ENCODE data around the gene GALC. TPM values are rescaled to one million over a fixed set of nuclear protein-coding genes. Genes with fewer than 3 reads are reported as not detected.

Gene GALC
- total RNA-seq, 3 donors from 2014 or later (not counting 1 experiment from before 2014, with no cell fraction given) = 50.3 to 78.2 (median 67.2) TPM

- Mint-ChIP-seq H3K4me1 (peaks cover 35 to 40% of the 10 kb centered on the region in 2 donors), H3K9me3 (no peaks in the 10 kb centered on the region), H3K4me3 (no peak overlapping the region), H3K27ac (no peak overlapping the region), H3K27me3 (ENCODE audit: low read depth in 2 of 2) (no peaks in the 10 kb centered on the region), H3K36me3 (no peaks in the 10 kb centered on the region)
- ATAC-seq (no peak), DNase-seq (no peak)
- no peaks in the 10 kb centered on the region for H3K27me3 ChIP-seq (ENCODE audit: control insufficient read depth, insufficient read depth, low read length)
- H3K36me3 ChIP-seq (ENCODE audit: control insufficient read depth, insufficient read depth, low read length) = no peaks in the 10 kb centered on the region
- intact Hi-C loops (cut with micrococcal nuclease) = no loop called here
- H3K9me3 ChIP-seq (ENCODE audit: control insufficient read depth, insufficient read depth, low read length) = no peaks in the 10 kb centered on the region
- TF ChIP-seq CTCF (IDR thresholded peaks at IDR 0.05) = no peak
- H3K4me1 ChIP-seq (ENCODE audit: control insufficient read depth, insufficient read depth, low read length) = peaks cover 14% of the 10 kb centered on the region
- WGBS (ENCODE audit: insufficient coverage) = 91% methylated on average over 1 of the region's 1 CpG
- no peak overlapping the region for H3K27ac ChIP-seq (ENCODE audit: low read length)
- H3K4me3 ChIP-seq (ENCODE audit: low read length) = no peak overlapping the region
These were observed 39.4 kb upstream of the GALC start for GRCh38 chr14:88032373-88032772.

GRCh38 chr14:88030892-88031291 lies 37.9 kb upstream of the GALC start:
- H3K4me3 ChIP-seq (ENCODE audit: low read length) = no peak overlapping the region
- no peak overlapping the region for H3K27ac ChIP-seq (ENCODE audit: low read length)
- WGBS (ENCODE audit: insufficient coverage) = no CpG with 5 or more reads among the region's 1 CpG
- H3K9me3 ChIP-seq (ENCODE audit: control insufficient read depth, insufficient read depth, low read length) = no peaks in the 10 kb centered on the region
- DNase-seq = no peak
- H3K27ac Mint-ChIP-seq = peak overlapping the region; percentile 75 to 82
- H3K36me3 ChIP-seq (ENCODE audit: control insufficient read depth, insufficient read depth, low read length) = no peaks in the 10 kb centered on the region
- no peaks in the 10 kb centered on the region for H3K36me3 Mint-ChIP-seq
- intact Hi-C loops (cut with micrococcal nuclease) = no loop called here
- peaks cover 49 to 52% of the 10 kb centered on the region in 2 donors for H3K4me1 Mint-ChIP-seq
- no peak for ATAC-seq
- H3K27me3 Mint-ChIP-seq (ENCODE audit: low read depth in 2 of 2) = no peaks in the 10 kb centered on the region
- H3K4me3 Mint-ChIP-seq = no peak overlapping the region
- peaks cover 21% of the 10 kb centered on the region for H3K4me1 ChIP-seq (ENCODE audit: control insufficient read depth, insufficient read depth, low read length)
- no peaks in the 10 kb centered on the region for H3K9me3 Mint-ChIP-seq
- TF ChIP-seq CTCF (IDR thresholded peaks at IDR 0.05) = no peak
- no peaks in the 10 kb centered on the region for H3K27me3 ChIP-seq (ENCODE audit: control insufficient read depth, insufficient read depth, low read length)

- Histone ChIP-seq H3K27me3 (ENCODE audit: control insufficient read depth, insufficient read depth, low read length) (no peaks in the 10 kb centered on the region), H3K27ac (ENCODE audit: low read length) (peak overlapping the region; percentile 23), H3K4me3 (ENCODE audit: low read length) (no peak overlapping the region), H3K9me3 (ENCODE audit: control insufficient read depth, insufficient read depth, low read length) (no peaks in the 10 kb centered on the region), H3K4me1 (ENCODE audit: control insufficient read depth, insufficient read depth, low read length) (peaks cover 22% of the 10 kb centered on the region), H3K36me3 (ENCODE audit: control insufficient read depth, insufficient read depth, low read length) (no peaks in the 10 kb centered on the region)
- ATAC-seq = peak; percentile 57 to 79 (median 73)
- no peak for TF ChIP-seq CTCF (IDR thresholded peaks at IDR 0.05)
- Mint-ChIP-seq H3K27ac (peak overlapping the region; percentile 75 to 82), H3K27me3 (ENCODE audit: low read depth in 2 of 2) (no peaks in the 10 kb centered on the region), H3K4me1 (peaks cover 58 to 60% of the 10 kb centered on the region in 2 donors), H3K4me3 (peak overlapping the region; percentile 51), H3K36me3 (no peaks in the 10 kb centered on the region), H3K9me3 (no peaks in the 10 kb centered on the region)
- 80% methylated on average over 1 of the region's 1 CpG for WGBS (ENCODE audit: insufficient coverage)
- DNase-seq = peak in 1 of 2 donors; percentile 46
- intact Hi-C loops (cut with micrococcal nuclease) = no loop called here
These were observed 37.1 kb upstream of the GALC start for GRCh38 chr14:88030079-88030478.

GRCh38 chr14:88029500-88029899 lies 36.5 kb upstream of the GALC start:
- Mint-ChIP-seq H3K4me3 (no peak overlapping the region), H3K9me3 (no peaks in the 10 kb centered on the region), H3K27ac (peak overlapping the region; percentile 75 to 82), H3K36me3 (no peaks in the 10 kb centered on the region), H3K4me1 (peaks cover 63 to 66% of the 10 kb centered on the region in 2 donors), H3K27me3 (ENCODE audit: low read depth in 2 of 2) (no peaks in the 10 kb centered on the region)
- no peak for TF ChIP-seq CTCF (IDR thresholded peaks at IDR 0.05)
- H3K4me3 ChIP-seq (ENCODE audit: low read length) = no peak overlapping the region
- peak overlapping the region; percentile 23 for H3K27ac ChIP-seq (ENCODE audit: low read length)
- WGBS (ENCODE audit: insufficient coverage) = 85% methylated on average over 2 of the region's 2 CpGs
- ATAC-seq (peak; percentile 70 to 79 (median 79)), DNase-seq (peak in 1 of 2 donors; percentile 36)
- H3K4me1 ChIP-seq (ENCODE audit: control insufficient read depth, insufficient read depth, low read length) = peaks cover 24% of the 10 kb centered on the region
- no peaks in the 10 kb centered on the region for H3K27me3 ChIP-seq (ENCODE audit: control insufficient read depth, insufficient read depth, low read length)
- H3K36me3 ChIP-seq (ENCODE audit: control insufficient read depth, insufficient read depth, low read length) = no peaks in the 10 kb centered on the region
- H3K9me3 ChIP-seq (ENCODE audit: control insufficient read depth, insufficient read depth, low read length) = no peaks in the 10 kb centered on the region
- intact Hi-C loops (cut with micrococcal nuclease) = no loop called here

Data from natural killer cell (primary cell).